GM04503 (cell line): Measurements from ENCODE around the gene DPH6.
A peak's percentile ranks its signal among the peaks of the same experiment; 100 is the strongest.
"Not testable (repeated sequence)": the region's sequence is repeated elsewhere in the genome, so short reads cannot be mapped to it uniquely, and the experiment has no call there.

Experiments used
- DNase-seq: peaks from one replicate; pipeline ENCODE4 v3.0.0-alpha.2; 2012; ENCODE audit warnings: low read depth

DPH6 gene

GRCh38 chr15:35437157-35437556 lies 108.8 kb downstream of the DPH6 start:
- no peak for DNase-seq

- DNase-seq = no peak
Observed at GRCh38 chr15:35436422-35436821, 109.5 kb downstream of the DPH6 start.

GRCh38 chr15:35431281-35431680 lies 114.7 kb downstream of the DPH6 start:
- no peak for DNase-seq

- no peak for DNase-seq
Observed at GRCh38 chr15:35430301-35430700, 115.7 kb downstream of the DPH6 start.

- no peak for DNase-seq
Observed at GRCh38 chr15:35427496-35427895, 118.5 kb downstream of the DPH6 start.

GRCh38 chr15:35427091-35427490 lies 118.9 kb downstream of the DPH6 start:
- peak; percentile 60 for DNase-seq

GRCh38 chr15:35410775-35411174 lies 135.2 kb downstream of the DPH6 start:
- no peak for DNase-seq

GRCh38 chr15:35399901-35400300 lies 146.1 kb downstream of the DPH6 start:
- no peak for DNase-seq

- DNase-seq = no peak
Observed at GRCh38 chr15:35397027-35397426, 148.9 kb downstream of the DPH6 start.

GRCh38 chr15:35394416-35394815 lies 151.5 kb downstream of the DPH6 start:
- DNase-seq = no peak

GRCh38 chr15:35393398-35393797 lies 152.6 kb downstream of the DPH6 start:
- peak; percentile 62 for DNase-seq

GRCh38 chr15:35391408-35391984 lies 154.5 kb downstream of the DPH6 start:
- not testable (repeated sequence) for DNase-seq

GRCh38 chr15:35383506-35383905 lies 162.5 kb downstream of the DPH6 start:
- DNase-seq = no peak

- no peak for DNase-seq
Observed at GRCh38 chr15:35381328-35381727, 164.6 kb downstream of the DPH6 start.

GRCh38 chr15:35379972-35380371 lies 166.0 kb downstream of the DPH6 start:
- DNase-seq = no peak

- DNase-seq = not testable (repeated sequence)
Observed at GRCh38 chr15:35378454-35378853, 167.5 kb downstream of the DPH6 start.

GRCh38 chr15:35376707-35377106 lies 169.3 kb downstream of the DPH6 start:
- no peak for DNase-seq

GRCh38 chr15:35374661-35375060 lies 171.3 kb downstream of the DPH6 start:
- DNase-seq = no peak

GRCh38 chr15:35362195-35362829 lies 183.7 kb downstream of the DPH6 start:
- DNase-seq = peak; percentile 87

GRCh38 chr15:35358824-35359223 lies 187.1 kb downstream of the DPH6 start:
- DNase-seq = no peak

GRCh38 chr15:35351059-35351458 lies 194.9 kb downstream of the DPH6 start:
- no peak for DNase-seq

GRCh38 chr15:35349916-35350315 lies 196.0 kb downstream of the DPH6 start:
- DNase-seq = peak; percentile 36

- DNase-seq = no peak
Observed at GRCh38 chr15:35330916-35331315, 215.0 kb downstream of the DPH6 start.

GRCh38 chr15:35330048-35330695 lies 215.8 kb downstream of the DPH6 start:
- no peak for DNase-seq
